HL-60 (cell line): Measurements from ENCODE around the gene IGFBPL1.

ENCODE experiments used
- DNase-seq, 2 experiments: peaks; one replicate each; pipeline ENCODE4 v3.0.0-alpha.2; 2010 to 2020; ENCODE audit warnings: low read depth in 1 of 2, low spot score in 1 of 2
- H3K27ac ChIP-seq: fragments of 250-450 bp; sonication (Bioruptor Pico); replicated peaks from 2 replicates; pipeline ENCODE4 v1.5.1; 2020; ENCODE audit warnings: mild to moderate bottlenecking, moderate library complexity
- H3K27me3 ChIP-seq: fragments of 250-450 bp; sonication (Bioruptor Pico); 2 replicates; pipeline ENCODE4 v1.5.1; 2021; ENCODE audit warnings: mild to moderate bottlenecking, moderate library complexity; ENCODE audit not compliant: insufficient read depth, poor library complexity, severe bottlenecking
- H3K4me3 ChIP-seq: replicated peaks from 2 replicates; pipeline ENCODE4 v1.5.1; 2011; ENCODE audit warnings: mild to moderate bottlenecking, control low read depth, low read length; ENCODE audit not compliant: insufficient read depth
- GABPA ChIP-seq: IDR thresholded peaks from 2 replicates; pipeline ENCODE4 v1.6.1; 2012; ENCODE audit warnings: low read depth
- POLR2AphosphoS5 ChIP-seq: IDR thresholded peaks from 2 replicates; pipeline ENCODE4 v1.6.1; 2012; ENCODE audit warnings: low read depth
- SPI1 ChIP-seq: IDR thresholded peaks from 2 replicates; pipeline ENCODE4 v1.6.1; 2012; ENCODE audit warnings: low read depth, mild to moderate bottlenecking, borderline replicate concordance
- TF ChIP-seq, protein P1 (sequence below): IDR thresholded peaks from 2 replicates; pipeline ENCODE4 v1.6.1; 2012; ENCODE audit warnings: low read depth; ENCODE audit not compliant: insufficient replicate concordance
- TF ChIP-seq, protein P2 (sequence below): IDR thresholded peaks from one replicate; pipeline ENCODE4 v1.5.1; 2011; ENCODE audit warnings: low read length, control low read depth, inconsistent platforms; ENCODE audit not compliant: insufficient read depth

The IGFBPL1 gene

GRCh38 chr9:38437193-38437823 lies 13.1 kb upstream of the IGFBPL1 start:
- Histone ChIP-seq H3K27me3 (no peaks in the 10 kb centered on the region), H3K27ac (no peak overlapping the region), H3K4me3 (no peak overlapping the region)
- DNase-seq, result peak in 1 of 2 experiments; percentile 12
- TF ChIP-seq GABPA (no peak), SPI1 (peak; percentile 97)
- TF ChIP-seq, protein P1, sequence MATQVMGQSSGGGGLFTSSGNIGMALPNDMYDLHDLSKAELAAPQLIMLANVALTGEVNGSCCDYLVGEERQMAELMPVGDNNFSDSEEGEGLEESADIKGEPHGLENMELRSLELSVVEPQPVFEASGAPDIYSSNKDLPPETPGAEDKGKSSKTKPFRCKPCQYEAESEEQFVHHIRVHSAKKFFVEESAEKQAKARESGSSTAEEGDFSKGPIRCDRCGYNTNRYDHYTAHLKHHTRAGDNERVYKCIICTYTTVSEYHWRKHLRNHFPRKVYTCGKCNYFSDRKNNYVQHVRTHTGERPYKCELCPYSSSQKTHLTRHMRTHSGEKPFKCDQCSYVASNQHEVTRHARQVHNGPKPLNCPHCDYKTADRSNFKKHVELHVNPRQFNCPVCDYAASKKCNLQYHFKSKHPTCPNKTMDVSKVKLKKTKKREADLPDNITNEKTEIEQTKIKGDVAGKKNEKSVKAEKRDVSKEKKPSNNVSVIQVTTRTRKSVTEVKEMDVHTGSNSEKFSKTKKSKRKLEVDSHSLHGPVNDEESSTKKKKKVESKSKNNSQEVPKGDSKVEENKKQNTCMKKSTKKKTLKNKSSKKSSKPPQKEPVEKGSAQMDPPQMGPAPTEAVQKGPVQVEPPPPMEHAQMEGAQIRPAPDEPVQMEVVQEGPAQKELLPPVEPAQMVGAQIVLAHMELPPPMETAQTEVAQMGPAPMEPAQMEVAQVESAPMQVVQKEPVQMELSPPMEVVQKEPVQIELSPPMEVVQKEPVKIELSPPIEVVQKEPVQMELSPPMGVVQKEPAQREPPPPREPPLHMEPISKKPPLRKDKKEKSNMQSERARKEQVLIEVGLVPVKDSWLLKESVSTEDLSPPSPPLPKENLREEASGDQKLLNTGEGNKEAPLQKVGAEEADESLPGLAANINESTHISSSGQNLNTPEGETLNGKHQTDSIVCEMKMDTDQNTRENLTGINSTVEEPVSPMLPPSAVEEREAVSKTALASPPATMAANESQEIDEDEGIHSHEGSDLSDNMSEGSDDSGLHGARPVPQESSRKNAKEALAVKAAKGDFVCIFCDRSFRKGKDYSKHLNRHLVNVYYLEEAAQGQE, result no peak

DNA sequence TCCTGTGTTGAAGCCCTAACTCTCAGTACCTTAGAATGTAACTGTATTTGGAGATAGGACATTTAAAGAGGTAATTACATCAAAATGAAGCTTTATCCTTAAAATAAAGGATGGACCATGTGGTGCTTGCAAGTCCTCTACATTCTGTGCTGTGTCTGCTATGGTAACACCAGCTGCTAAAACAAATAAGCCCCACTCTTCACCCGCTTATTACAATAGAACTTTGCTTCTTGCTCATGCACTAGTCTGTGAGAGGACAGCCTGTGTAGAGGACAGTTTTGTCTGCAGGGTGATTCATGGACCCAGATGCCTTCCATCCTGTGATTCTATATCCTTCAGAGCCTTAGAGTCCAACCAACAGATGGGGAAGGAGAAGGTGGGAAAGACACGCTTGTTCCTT lies 12.5 kb upstream of the IGFBPL1 start:
- Histone ChIP-seq H3K27ac (no peak overlapping the region), H3K4me3 (no peak overlapping the region), H3K27me3 (no peaks in the 10 kb centered on the region)
- DNase-seq, result no peak
- TF ChIP-seq, protein P2, sequence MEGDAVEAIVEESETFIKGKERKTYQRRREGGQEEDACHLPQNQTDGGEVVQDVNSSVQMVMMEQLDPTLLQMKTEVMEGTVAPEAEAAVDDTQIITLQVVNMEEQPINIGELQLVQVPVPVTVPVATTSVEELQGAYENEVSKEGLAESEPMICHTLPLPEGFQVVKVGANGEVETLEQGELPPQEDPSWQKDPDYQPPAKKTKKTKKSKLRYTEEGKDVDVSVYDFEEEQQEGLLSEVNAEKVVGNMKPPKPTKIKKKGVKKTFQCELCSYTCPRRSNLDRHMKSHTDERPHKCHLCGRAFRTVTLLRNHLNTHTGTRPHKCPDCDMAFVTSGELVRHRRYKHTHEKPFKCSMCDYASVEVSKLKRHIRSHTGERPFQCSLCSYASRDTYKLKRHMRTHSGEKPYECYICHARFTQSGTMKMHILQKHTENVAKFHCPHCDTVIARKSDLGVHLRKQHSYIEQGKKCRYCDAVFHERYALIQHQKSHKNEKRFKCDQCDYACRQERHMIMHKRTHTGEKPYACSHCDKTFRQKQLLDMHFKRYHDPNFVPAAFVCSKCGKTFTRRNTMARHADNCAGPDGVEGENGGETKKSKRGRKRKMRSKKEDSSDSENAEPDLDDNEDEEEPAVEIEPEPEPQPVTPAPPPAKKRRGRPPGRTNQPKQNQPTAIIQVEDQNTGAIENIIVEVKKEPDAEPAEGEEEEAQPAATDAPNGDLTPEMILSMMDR, result no peak
- TF ChIP-seq, protein P1, result no peak
- no peak for TF ChIP-seq GABPA
- no peak for TF ChIP-seq SPI1
- no peak for TF ChIP-seq POLR2AphosphoS5

DNA sequence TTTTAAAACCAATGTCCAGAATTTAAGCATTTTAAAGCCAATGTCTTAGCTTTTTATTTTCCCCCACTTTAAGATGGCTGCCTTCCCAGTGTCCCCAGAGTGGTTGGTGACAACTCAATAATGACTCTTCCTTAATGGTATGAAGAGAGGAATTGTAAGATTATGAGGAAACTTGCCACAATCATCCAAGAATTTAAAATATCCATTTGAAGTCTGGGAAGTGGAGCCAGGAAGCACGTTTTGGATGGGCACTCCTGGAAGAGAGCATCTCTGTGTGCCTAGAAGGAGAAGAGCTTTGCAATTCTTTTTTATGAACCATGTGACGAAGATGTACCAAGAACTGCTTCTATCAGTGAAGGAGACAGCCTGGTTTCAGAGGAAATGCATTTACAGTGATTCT lies 11.3 kb upstream of the IGFBPL1 start:
- no peak overlapping the region for H3K4me3 ChIP-seq
- no peak for DNase-seq
- TF ChIP-seq, protein P2, result no peak
- TF ChIP-seq, protein P1, result no peak
- no peak for TF ChIP-seq POLR2AphosphoS5
- H3K27me3 ChIP-seq, result no peaks in the 10 kb centered on the region
- no peak overlapping the region for H3K27ac ChIP-seq
